Measurements from ENCODE around the gene TRNP1. TPM values are rescaled to one million over a fixed set of nuclear protein-coding genes. Genes with fewer than 3 reads are reported as not detected.

The TRNP1 gene, protein sequence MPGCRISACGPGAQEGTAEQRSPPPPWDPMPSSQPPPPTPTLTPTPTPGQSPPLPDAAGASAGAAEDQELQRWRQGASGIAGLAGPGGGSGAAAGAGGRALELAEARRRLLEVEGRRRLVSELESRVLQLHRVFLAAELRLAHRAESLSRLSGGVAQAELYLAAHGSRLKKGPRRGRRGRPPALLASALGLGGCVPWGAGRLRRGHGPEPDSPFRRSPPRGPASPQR
- 23.9 and 58.6 TPM in 2 replicates for total RNA-seq

DNA sequence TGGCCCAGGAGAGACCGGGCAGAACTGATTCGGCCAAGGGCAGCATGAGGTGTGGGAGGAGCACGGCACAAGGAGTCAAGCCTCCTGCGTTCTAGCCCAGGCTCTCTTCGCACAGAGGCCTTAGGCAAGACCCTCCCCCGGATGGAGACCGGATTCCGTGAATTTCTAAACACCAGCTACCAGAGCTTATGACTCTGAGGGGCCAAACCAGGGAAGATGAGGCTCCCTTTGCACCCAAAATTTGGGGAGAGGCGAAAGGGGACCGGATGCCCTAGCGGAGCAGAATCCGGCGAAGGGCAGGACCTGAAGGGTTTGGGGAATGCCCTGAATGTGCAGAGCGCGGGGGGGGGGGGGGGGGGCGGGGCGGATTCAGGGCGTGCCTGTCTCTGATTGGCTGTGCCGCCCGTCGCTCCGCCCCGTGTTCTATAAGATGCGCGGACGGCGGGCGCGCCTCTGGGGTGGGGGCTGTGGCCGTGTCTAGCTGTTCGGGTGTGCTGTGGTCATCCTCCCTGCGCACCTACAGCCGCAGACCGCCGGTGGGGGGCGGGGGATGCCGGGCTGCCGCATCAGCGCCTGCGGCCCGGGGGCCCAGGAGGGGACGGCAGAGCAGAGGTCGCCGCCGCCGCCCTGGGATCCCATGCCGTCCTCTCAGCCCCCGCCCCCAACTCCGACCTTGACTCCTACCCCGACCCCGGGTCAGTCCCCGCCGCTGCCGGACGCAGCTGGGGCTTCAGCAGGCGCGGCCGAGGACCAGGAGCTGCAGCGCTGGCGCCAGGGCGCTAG, at the start of gene TRNP1:
TRNP1 (plus strand) TSS at position 456 of the 783 bp plus-strand sequence; CDS start at position 551, 95 bp downstream.

DNA sequence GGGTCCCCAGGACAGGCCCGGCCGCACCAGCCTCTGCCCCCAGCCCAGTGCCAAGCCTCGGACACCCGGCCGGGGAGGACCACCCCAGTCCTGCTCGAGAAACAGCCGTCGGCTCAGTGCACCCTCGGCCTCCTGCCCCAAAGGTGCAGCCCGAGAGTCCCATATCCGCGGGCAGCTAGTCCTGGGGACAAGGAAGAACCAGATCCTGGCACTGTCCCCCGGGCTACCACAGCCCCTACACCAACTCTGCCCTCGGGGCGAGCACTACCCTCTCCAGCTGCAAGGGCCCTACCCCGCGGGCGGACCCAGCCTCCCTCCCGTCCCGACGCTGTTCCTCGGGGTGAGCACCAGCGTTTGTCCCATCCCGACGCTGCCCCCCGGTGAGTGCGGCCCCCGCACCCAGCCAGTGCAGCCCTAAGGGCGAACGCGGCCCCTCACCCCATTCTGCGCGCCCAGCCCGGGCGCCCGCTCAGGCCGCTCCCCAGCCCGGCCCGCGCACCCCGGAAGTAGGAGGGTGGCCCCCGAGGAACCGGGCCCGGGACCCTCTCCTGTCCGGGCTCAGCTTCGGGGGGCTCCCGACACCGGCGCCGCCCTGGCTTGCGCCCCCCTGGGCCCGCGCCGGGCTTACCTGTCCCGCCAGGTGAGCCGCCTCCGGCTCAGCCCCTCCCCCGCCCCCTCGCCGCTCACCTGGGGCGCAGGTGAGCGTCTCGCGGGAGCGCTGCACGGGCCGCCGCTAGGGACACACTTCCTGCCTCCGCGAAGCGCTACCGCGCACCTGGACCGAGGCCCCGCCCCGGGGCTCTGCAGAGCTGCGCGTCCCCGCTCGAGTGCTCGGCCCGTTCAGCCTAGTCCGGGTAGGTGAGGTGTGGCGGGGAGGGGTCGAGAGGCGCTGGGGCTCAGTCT, 33.5 kb upstream of the TRNP1 start, which contains the start of gene KDF1:
KDF1 (minus strand) TSS at position 747 of the 903 bp plus-strand sequence. CDS start 8,088 bp downstream, outside the sequence.

Other genes starting within 250 kb of the TRNP1 start
- 9.9 and 11.5 TPM in 2 replicates for gene PIGV, start 205.7 kb upstream of the TRNP1 start, total RNA-seq
- 8.8 and 12.1 TPM in 2 replicates for gene ZDHHC18, start 167.0 kb upstream of the TRNP1 start, total RNA-seq
- gene SFN, start 130.5 kb upstream of the TRNP1 start, total RNA-seq: 0.73 and 1.4 TPM in 2 replicates
- 9.6 and 12.9 TPM in 2 replicates for gene GPN2, start 103.4 kb upstream of the TRNP1 start, total RNA-seq
- 6.6 and 7.0 TPM in 2 replicates for gene GPATCH3, start 93.2 kb upstream of the TRNP1 start, total RNA-seq
- gene NR0B2, start 79.7 kb upstream of the TRNP1 start, total RNA-seq: not detected in 2 replicates
- 18.7 and 23.1 TPM in 2 replicates for gene NUDC, start 71.9 kb upstream of the TRNP1 start, total RNA-seq
- gene KDF1, start 33.2 kb upstream of the TRNP1 start, total RNA-seq: not detected in 2 replicates
- 1.5 and 4.5 TPM in 2 replicates for gene TENT5B, start 19.2 kb downstream of the TRNP1 start, total RNA-seq
- gene SLC9A1, start 161.4 kb downstream of the TRNP1 start, total RNA-seq: 3.7 and 5.3 TPM in 2 replicates
- 13.6 and 18.8 TPM in 2 replicates for gene WDTC1, start 240.9 kb downstream of the TRNP1 start, total RNA-seq